ENCODE data around the gene COL1A1.

COL1A1 gene

DNA sequence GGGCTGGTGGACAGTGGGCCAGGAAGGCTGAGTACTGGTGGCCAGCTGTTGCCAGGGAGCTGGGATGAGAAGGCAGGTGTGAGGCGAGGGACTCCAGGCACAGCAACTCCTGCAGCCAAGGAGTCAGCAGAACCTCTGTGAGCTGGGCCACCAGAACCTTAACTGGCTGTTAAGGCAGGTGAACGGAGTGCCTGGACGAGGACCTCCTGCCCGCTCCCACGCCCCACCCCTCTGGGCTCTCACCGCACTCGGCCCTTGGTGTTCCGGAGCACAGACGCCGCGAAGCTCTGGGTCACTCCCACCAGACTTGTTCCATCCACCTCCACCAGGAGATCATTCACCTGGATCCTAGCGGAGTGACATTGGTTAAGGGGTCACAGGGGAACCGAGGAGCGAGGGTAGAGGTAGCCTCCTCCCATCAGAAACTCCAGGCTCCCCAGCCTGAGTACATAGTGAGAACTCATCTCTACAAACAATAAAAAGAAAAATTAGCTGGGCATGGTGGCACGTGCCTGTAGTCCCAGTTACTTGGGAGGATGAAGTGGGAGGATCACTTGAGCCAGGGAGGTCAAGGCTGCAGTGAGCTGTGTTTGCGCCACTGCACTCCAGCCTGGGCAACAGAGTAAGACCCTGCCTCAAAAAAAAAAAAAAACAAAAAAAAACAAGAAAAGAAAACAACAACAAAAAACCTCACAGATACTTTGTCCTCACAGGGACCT lies 60.2 kb downstream of the COL1A1 start:
- no peak for DNase-seq

DNA sequence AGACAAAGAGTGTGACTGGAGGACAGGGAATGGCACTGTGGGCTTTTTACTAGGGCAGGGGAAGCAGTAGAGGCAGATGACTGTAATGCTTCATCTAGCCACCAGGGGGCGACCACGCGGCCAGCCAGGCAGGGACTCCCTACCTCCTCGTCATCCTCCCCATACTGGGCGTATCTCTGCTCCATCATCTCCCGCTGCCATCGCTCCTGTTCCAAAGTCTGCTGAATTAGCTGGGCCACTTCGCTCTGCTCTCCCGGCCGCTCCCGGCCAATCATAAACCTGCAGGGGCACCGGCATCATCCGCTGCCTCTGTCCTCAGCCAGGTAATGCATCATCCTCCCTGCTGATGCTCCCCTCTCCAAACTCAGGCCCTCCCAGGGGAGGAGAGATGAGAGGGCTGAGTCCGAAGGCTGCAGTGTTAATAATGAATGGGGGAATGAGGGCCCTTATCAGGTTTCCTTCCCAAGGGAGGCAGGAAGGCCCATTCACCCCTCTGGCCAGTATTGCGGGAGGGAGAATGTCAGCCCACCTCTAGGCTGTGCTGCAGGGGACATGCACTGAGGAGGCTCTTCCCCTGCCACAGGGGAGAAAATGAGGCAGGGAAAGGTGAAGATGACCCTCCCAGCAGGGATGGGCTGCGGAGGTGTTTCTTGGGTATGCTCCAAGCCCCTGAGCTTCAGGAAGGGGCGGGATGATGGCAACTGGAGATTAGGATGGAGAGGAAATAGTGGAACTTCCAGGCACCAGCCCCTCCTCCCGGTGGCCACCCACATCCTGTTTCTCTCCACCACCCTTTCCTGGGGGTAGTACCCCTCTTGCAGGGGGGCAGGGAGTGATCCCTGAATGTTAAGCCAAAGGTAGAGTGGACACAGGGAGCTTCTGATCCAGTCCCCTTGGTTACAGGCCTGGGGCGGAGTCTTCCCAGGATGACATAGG lies 61.2 kb downstream of the COL1A1 start:
- peak; percentile 79 to 86 (median 82) for DNase-seq

DNA sequence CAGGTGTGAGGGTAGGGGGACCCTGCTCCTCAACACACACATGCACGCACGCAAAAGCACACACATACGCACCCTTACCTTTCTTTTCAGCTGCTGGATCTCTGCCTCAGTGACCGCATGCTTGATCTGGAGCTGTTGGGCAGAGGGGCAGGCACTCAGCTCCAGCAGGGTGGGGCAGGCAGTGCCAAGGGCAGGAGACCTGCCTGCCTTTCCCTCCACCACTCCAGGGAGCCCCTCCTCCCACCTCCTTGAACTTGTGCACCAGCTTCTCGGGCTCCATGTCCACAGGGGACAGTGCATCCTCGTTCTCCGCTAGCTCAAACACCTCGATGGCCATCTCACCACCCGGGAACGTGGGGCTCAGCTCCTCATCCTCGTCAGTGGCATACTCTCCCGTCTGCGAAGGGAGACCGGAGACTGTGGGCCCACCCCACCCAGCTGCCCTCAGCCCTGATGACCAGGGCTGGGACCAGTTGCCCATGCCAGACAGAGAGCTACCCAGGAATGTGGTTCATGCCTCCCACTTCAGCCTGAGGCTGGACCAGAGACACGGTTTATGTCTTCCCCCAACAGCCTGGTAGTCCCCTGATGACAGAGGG lies 62.1 kb downstream of the COL1A1 start:
- peak in 1 of 4 experiments; percentile 31 for DNase-seq

DNA sequence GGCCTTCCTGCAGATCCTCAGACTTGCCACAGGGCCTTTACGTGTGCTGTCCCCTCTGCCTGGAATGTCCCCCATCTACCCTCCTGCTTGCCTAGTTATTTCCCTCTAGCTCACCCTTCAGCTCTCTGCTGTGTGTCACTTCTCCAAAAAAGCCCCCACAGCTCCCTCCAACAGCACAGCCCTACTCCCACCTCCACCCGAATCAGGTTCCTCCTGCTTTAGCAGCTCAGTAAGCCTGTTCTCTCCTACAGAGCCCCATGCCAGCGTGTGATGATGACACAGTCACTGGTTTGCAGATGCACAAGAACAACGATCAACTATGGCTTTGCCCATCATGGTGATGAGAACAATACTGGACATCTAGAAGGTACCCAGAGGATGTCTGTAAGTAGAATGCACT lies 64.4 kb downstream of the COL1A1 start:
- DNase-seq: peak; percentile 64 to 85 (median 79)

DNA sequence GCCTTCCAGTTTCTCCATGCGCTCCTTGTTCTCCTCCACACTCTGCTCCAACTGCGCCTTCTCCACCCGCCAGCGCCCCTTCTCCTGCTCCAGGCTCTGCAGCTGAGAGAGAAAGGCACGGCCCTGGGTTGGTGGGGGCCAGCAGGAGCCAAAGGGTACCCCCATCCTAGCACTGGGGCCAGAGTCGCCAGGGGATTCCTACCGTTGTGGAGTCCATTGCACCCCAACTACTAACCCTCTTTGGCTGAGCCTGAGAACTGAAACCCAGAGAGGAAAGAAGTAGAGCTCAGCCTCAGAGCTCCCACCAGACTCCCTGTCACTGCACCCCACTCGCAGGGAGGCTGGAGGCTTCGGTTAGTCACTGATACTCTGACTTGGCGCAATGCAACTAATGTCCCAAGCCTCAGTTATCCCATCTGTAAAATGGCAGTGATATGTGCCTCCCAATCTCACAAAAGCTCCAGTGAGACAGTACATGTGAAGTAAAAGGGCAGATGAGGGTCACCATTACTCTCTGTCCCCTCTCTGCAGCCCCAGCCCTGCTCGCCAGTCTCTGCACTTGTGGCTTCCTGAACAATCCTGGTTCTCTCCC lies 65.2 kb downstream of the COL1A1 start:
- no peak for DNase-seq

DNA sequence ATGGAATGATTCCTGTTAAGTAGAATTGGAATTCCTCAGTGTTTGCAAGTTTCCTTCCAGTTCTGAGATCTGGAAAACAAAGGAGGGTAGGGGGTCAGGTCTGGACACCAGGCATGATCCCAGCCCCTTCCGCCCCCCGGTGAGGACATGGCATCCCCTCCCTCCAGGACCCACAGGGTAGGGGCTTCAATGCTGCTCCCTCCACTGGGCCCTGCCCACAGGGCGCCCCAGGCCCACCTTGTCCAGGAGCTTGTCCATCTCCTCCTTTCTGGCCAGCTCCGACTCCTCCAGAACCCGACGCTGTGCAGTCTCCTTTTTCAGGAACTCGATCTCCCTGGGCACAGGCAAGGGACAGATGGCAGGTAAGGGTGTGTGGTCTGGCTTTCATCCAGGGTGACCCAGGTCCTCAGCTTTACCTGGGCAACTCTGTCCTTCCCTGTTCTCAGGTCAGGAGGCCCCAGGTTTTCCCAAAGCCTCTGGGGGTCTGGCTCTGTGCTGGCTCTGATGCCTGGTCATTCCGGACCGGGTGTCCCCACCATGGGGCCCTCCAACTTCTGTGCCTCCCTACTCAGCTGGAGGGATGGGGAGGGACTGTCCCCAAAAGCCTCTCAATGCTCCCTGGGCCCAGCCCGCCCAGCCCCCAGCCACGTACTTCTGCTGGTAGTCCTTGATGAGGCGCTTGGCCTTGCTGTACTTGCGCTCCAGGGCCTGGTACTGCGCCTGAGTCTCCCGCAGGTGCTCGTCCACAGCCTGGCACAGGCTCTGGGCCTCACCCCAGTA lies 65.9 kb downstream of the COL1A1 start:
- DNase-seq: no peak

DNA sequence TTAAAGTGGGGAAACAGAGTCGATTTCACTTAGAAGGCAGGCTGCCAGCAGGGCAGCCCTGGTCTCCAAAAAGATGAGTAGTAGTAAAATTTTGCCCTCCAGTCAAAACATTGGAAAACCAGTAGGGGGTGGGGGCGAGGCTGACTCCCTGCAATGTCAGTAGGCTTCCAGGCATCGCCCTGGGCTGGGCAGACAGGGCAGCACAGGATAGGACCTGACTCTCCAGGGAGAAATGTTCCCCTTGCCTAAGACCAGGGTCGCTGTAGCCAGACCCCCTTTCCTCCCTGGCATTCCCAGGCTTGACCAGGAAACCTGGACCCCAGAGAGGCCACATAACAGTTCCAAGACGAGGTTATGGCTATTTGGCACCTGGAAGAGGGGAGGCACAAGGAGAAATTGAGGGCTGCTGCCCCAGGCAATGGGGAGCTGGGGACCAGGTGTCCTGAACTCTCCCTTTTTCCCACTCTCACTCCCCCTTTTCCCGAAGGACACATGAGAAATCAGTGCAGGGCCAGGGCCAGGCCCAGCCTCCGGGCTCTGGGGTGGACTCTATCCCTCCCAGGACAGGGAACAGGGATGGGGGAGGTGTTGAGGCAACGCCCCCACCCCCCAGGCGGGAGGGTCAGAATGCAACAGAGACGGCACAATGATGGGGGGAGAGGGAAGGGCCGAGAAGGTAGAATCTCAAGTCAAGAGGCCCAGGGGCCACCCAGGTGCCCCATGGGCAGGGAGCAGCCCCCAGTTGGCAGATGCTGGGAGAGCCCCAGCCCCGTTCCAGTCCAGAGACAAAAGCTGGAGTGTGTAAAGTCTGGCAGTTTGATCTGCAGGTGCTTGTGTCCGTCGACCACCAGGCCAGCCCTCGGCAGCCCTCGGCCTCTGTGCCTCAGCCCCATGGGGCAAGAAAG lies 67.0 kb downstream of the COL1A1 start:
- DNase-seq: no peak

DNA sequence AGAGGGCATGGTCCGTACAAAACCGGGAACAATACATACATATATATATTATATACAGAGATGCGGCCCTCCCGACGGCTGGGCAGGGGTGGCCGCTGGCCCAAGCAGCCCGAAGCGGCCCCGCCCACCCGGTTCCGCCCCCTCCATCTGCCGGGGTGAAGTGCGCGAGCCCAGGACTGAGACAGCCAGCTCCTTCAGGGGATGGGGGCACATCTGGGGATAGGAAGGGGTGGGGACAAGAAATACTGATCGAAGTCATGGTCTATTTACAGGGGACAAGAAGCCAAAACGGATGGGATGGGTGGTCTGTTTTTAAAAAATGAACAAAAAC lies 67.7 kb downstream of the COL1A1 start:
- DNase-seq: no peak

All from suppressor macrophage (primary cell).